H1 (cell line): Measurements from ENCODE around the gene SLC22A2. TPM values are rescaled to one million over a fixed set of nuclear protein-coding genes. Genes with fewer than 3 reads are reported as not detected.

Experiments used
- CTCF ChIA-PET: fragments of 300-600 bp; sonication (Branson Sonifier 250); formaldehyde crosslinking; loops from one replicate; lab custom pipeline; 2021; ENCODE audit not compliant: partially characterized antibody; lab: Charles Lee
- POLR2A ChIA-PET: fragments of 300-600 bp; sonication (Branson Sonifier 250); formaldehyde crosslinking; loops from one replicate; lab custom pipeline; 2021; ENCODE audit warnings: inconsistent platforms; ENCODE audit not compliant: partially characterized antibody; lab: Charles Lee
- DNase-seq, 2 experiments: peaks; one replicate each; pipeline versions ENCODE4 v3.0.0 to v3.0.0-alpha.2; 2010 to 2022; ENCODE audit warnings: low spot score in 2 of 2, low read depth in 1 of 2, mixed read lengths in 1 of 2
- FAIRE-seq: peaks from 2 replicates; lab custom pipeline; 2011; peaks lifted over from hg19 to GRCh38; lab: Jason Lieb, UNC
- H2AFZ ChIP-seq: 2 replicates; pipeline ENCODE4 v1.8.1; 2012; ENCODE audit warnings: low read length, inconsistent platforms
- H2AK5ac ChIP-seq: 2 replicates; pipeline ENCODE4 v1.6.1; 2013; ENCODE audit warnings: low read depth, low read length
- H2BK120ac ChIP-seq: replicated peaks from 2 replicates; pipeline ENCODE3; 2013; ENCODE audit warnings: low read depth, low read length, inconsistent platforms
- H2BK12ac ChIP-seq: 2 replicates; pipeline ENCODE4 v1.6.1; 2013; ENCODE audit warnings: low read depth, low read length
- H2BK15ac ChIP-seq: 2 replicates; pipeline ENCODE4 v1.6.1; 2013; ENCODE audit warnings: low read length
- H2BK20ac ChIP-seq: 2 replicates; pipeline ENCODE4 v1.6.1; 2013; ENCODE audit warnings: low read length
- H2BK5ac ChIP-seq: 2 replicates; pipeline ENCODE4 v1.6.1; 2013; ENCODE audit warnings: low read depth, low read length
- H3K14ac ChIP-seq: 2 replicates; pipeline ENCODE4 v1.6.1; 2013; ENCODE audit warnings: inconsistent platforms; ENCODE audit not compliant: insufficient read length
- H3K18ac ChIP-seq: 2 replicates; pipeline ENCODE4 v1.6.1; 2013; ENCODE audit warnings: low read length; ENCODE audit errors: extremely low read depth
- H3K23ac ChIP-seq: 2 replicates; pipeline ENCODE4 v1.6.1; 2013; ENCODE audit warnings: inconsistent platforms; ENCODE audit not compliant: insufficient read length
- H3K23me2 ChIP-seq: 2 replicates; pipeline ENCODE4 v1.6.1; 2013; ENCODE audit warnings: low read depth, low read length
- H3K27ac ChIP-seq: 2 replicates; pipeline ENCODE4 v1.6.1; 2011; ENCODE audit warnings: low read depth, low read length, inconsistent platforms
- H3K27me3 ChIP-seq, 4 experiments: replicated peaks in 1 of 4; 1 replicate in 1 of 4; 2 replicates in 3 of 4; pipeline versions ENCODE4 v1.6.1 to v1.8.1; 2011 to 2013; ENCODE audit warnings: low read length in 3 of 4, mild to moderate bottlenecking in 3 of 4, inconsistent platforms in 2 of 4, mixed read lengths in 2 of 4, moderate library complexity in 1 of 4; ENCODE audit not compliant: control insufficient read depth in 3 of 4, insufficient read depth in 3 of 4; ENCODE audit errors: extremely low read depth in 1 of 4
- H3K36me3 ChIP-seq, 4 experiments: 2 replicates each; pipeline versions ENCODE4 v1.6.1 to v1.8.1; 2011 to 2013; ENCODE audit warnings: mild to moderate bottlenecking in 4 of 4, low read length in 3 of 4, moderate library complexity in 2 of 4, control low read depth in 1 of 4, inconsistent platforms in 1 of 4; ENCODE audit not compliant: insufficient read depth in 4 of 4, control insufficient read depth in 2 of 4
- H3K4ac ChIP-seq: replicated peaks from 2 replicates; pipeline ENCODE3; 2013; ENCODE audit warnings: low read length, low read depth, mixed read lengths, inconsistent platforms; ENCODE audit not compliant: insufficient read length
- H3K4me1 ChIP-seq, 4 experiments: replicated peaks in 1 of 4; 1 replicate in 1 of 4; 2 replicates in 3 of 4; pipeline versions ENCODE4 v1.6.1 to v1.8.1; 2011 to 2013; ENCODE audit warnings: low read length in 3 of 4, inconsistent platforms in 2 of 4, mixed read lengths in 1 of 4; ENCODE audit not compliant: insufficient read depth in 4 of 4, control insufficient read depth in 3 of 4
- H3K4me2 ChIP-seq, 2 experiments: 2 replicates each; pipeline versions ENCODE4 v1.6.1 to v1.8.1; 2011 to 2013; ENCODE audit warnings: low read depth in 2 of 2, low read length in 2 of 2, control low read depth in 1 of 2, inconsistent platforms in 1 of 2, mild to moderate bottlenecking in 1 of 2; ENCODE audit not compliant: insufficient read depth in 1 of 2
- H3K4me3 ChIP-seq, 4 experiments: fragments of 200-600, 300-600 bp in 1 of 4; sonication (generic), shearing (Covaris generic), sonication (Bioruptor Twin) in 1 of 4; 2 replicates each; pipeline versions ENCODE4 v1.5.1 to v1.8.1; 2011 to 2016; ENCODE audit warnings: low read length in 4 of 4, low read depth in 3 of 4, control low read depth in 2 of 4, inconsistent platforms in 2 of 4, mild to moderate bottlenecking in 2 of 4, mixed read lengths in 1 of 4, moderate library complexity in 1 of 4; ENCODE audit not compliant: insufficient read depth in 2 of 4; ENCODE audit errors: extremely low read depth in 1 of 4
- H3K56ac ChIP-seq: replicated peaks from 2 replicates; pipeline ENCODE3; 2013; ENCODE audit warnings: low read depth, mild to moderate bottlenecking, mixed read lengths, low read length, inconsistent platforms; ENCODE audit not compliant: insufficient read length
- H3K79me1 ChIP-seq: 2 replicates; pipeline ENCODE4 v1.6.1; 2013; ENCODE audit warnings: low read depth, low read length, control low read depth
- H3K79me2 ChIP-seq, 2 experiments: 2 replicates each; pipeline versions ENCODE4 v1.6.1 to v1.8.1; 2012 to 2013; ENCODE audit warnings: low read length in 2 of 2, mild to moderate bottlenecking in 2 of 2, inconsistent platforms in 1 of 2; ENCODE audit not compliant: insufficient read depth in 2 of 2, control insufficient read depth in 1 of 2
- H3K9ac ChIP-seq, 4 experiments: replicated peaks in 1 of 4; 1 replicate in 1 of 4; 2 replicates in 3 of 4; pipeline versions ENCODE4 v1.6.1 to v1.8.1; 2011 to 2013; ENCODE audit warnings: low read depth in 3 of 4, low read length in 3 of 4, control low read depth in 2 of 4, mild to moderate bottlenecking in 2 of 4, moderate library complexity in 2 of 4, inconsistent platforms in 1 of 4; ENCODE audit errors: extremely low read depth in 1 of 4
- H3K9me3 ChIP-seq, 2 experiments: 2 replicates each; pipeline versions ENCODE4 v1.6.1 to v1.8.1; 2012 to 2013; ENCODE audit warnings: mild to moderate bottlenecking in 2 of 2, moderate library complexity in 2 of 2, control low read depth in 1 of 2, inconsistent platforms in 1 of 2, low read depth in 1 of 2, low read length in 1 of 2, mixed read lengths in 1 of 2; ENCODE audit not compliant: insufficient read depth in 2 of 2
- H4K20me1 ChIP-seq, 2 experiments: replicated peaks in 1 of 2; 2 replicates each; pipeline versions ENCODE3 to v1.8.1; 2011 to 2013; ENCODE audit warnings: inconsistent platforms in 2 of 2, low read length in 2 of 2, mild to moderate bottlenecking in 1 of 2; ENCODE audit not compliant: insufficient read depth in 2 of 2, control insufficient read depth in 1 of 2
- H4K5ac ChIP-seq: 2 replicates; pipeline ENCODE4 v1.6.1; 2013; ENCODE audit warnings: low read length, low read depth, mixed read lengths, inconsistent platforms; ENCODE audit not compliant: insufficient read length
- H4K8ac ChIP-seq: 2 replicates; pipeline ENCODE4 v1.8.0; 2013; ENCODE audit warnings: mild to moderate bottlenecking, moderate library complexity, low read length, inconsistent platforms; ENCODE audit not compliant: insufficient read depth; ENCODE audit errors: extremely low read depth
- H4K91ac ChIP-seq: replicated peaks from 2 replicates; pipeline ENCODE3; 2013; ENCODE audit warnings: low read length, mixed read lengths, inconsistent platforms; ENCODE audit not compliant: insufficient read length
- CHD1 ChIP-seq: IDR thresholded peaks from 2 replicates; pipeline ENCODE4 v1.6.1; 2012; ENCODE audit warnings: low read depth, low read length, improper control_type of control experiment
- GABPA ChIP-seq: IDR thresholded peaks from 2 replicates; pipeline ENCODE4 v1.6.1; 2011; ENCODE audit warnings: mild to moderate bottlenecking, low read length, moderate library complexity, borderline replicate concordance; ENCODE audit not compliant: insufficient read depth
- GTF2F1 ChIP-seq: IDR thresholded peaks from 2 replicates; pipeline ENCODE4 v1.6.1; 2012; ENCODE audit warnings: low read depth, low read length, improper control_type of control experiment, borderline replicate concordance
- MAFK ChIP-seq: IDR thresholded peaks from 2 replicates; pipeline ENCODE4 v1.6.1; 2012; ENCODE audit warnings: low read depth, mild to moderate bottlenecking, improper control_type of control experiment, low read length
- NRF1 ChIP-seq: IDR thresholded peaks from 2 replicates; pipeline ENCODE4 v1.6.1; 2011; ENCODE audit warnings: mild to moderate bottlenecking, low read depth, low read length, improper control_type of control experiment
- PHF8 ChIP-seq: fragments of 200-600 bp; sonication (generic); conservative IDR thresholded peaks from 2 replicates; pipeline ENCODE4 v1.7.1; 2012; ENCODE audit warnings: low read depth, mild to moderate bottlenecking, inconsistent platforms, low read length, moderate library complexity
- POLR2A ChIP-seq, 2 experiments: IDR thresholded peaks; 1 replicate in 1 of 2; 2 replicates in 1 of 2; pipeline ENCODE4 v1.6.1; 2011; ENCODE audit warnings: low read depth in 2 of 2, low read length in 2 of 2, mild to moderate bottlenecking in 2 of 2; ENCODE audit errors: control extremely low read depth in 1 of 2
- POLR2AphosphoS5 ChIP-seq: IDR thresholded peaks from 2 replicates; pipeline ENCODE4 v1.6.1; 2011; ENCODE audit warnings: low read depth, low read length
- RAD21 ChIP-seq, 2 experiments: IDR thresholded peaks in 1 of 2; conservative IDR thresholded peaks in 1 of 2; 2 replicates each; pipeline ENCODE4 v1.6.1; 2011; ENCODE audit warnings: low read depth in 2 of 2, low read length in 2 of 2, improper control_type of control experiment in 1 of 2, inconsistent platforms in 1 of 2, mild to moderate bottlenecking in 1 of 2, moderate library complexity in 1 of 2
- RNF2 ChIP-seq: fragments of 200-900, 300-1000 bp; sonication (generic); IDR thresholded peaks from 2 replicates; pipeline ENCODE4 v1.7.1; 2016; ENCODE audit warnings: borderline replicate concordance, low read depth, mild to moderate bottlenecking, antibody characterized with exemption, low read length; ENCODE audit not compliant: poor library complexity, severe bottlenecking; ENCODE audit errors: missing control alignments
- TAF7 ChIP-seq: optimal IDR thresholded peaks from 2 replicates; pipeline ENCODE3; 2011; ENCODE audit warnings: low read depth, mild to moderate bottlenecking, inconsistent platforms, low read length, moderate library complexity, borderline replicate concordance
- TCF12 ChIP-seq: IDR thresholded peaks from 2 replicates; pipeline ENCODE4 v1.6.1; 2011; ENCODE audit warnings: low read depth, mild to moderate bottlenecking, low read length
- TEAD4 ChIP-seq: IDR thresholded peaks from 2 replicates; pipeline ENCODE4 v1.6.1; 2012; ENCODE audit warnings: low read depth, low read length, inconsistent platforms, mixed read lengths
- WGBS, 2 experiments: shearing (Covaris generic) in 1 of 2; methylation state at CpG; one replicate each; pipeline versions ENCODE4 v1.1.6 to v1.1.7; 2013 to 2015; ENCODE audit warnings: low lambda C conversion rate in 2 of 2, mixed read lengths in 2 of 2, inconsistent platforms in 1 of 2, low coverage in 1 of 2, missing lambda C conversion rate in 1 of 2; ENCODE audit not compliant: insufficient replicate concordance in 2 of 2, insufficient coverage in 1 of 2, insufficient read length in 1 of 2; ENCODE audit errors: extremely low coverage in 1 of 2, missing lambda C conversion rate in 1 of 2; 5-methylcytosine and 5-hydroxymethylcytosine counted together
- polyA plus RNA-seq, 7 experiments: library from polyadenylated mRNA; depleted of rRNA in 3 of 7; stranded (reverse) in 5 of 7; unstranded in 2 of 7; fragments of >200 nt in 5 of 7; fragments of 200-250 nt in 2 of 7; gene quantifications; 1 replicate in 5 of 7; 2 replicates in 1 of 7; 4 replicates in 1 of 7; pipeline versions ENCODE4 v1.2.1 to v1.2.3, GENCODE V29; 2011 to 2013; ENCODE audit warnings: missing spikeins in 2 of 7, mixed read lengths in 2 of 7
- total RNA-seq: library from RNA; stranded (reverse); fragmentation: NEBNext Ultra II Directional; extraction: Animal tissue kit (Norgen Biotek cat#: 25700); gene quantifications from 2 replicates; pipeline ENCODE4 v1.2.1, GENCODE V29; 2021

SLC22A2 gene
- total and polyA plus RNA-seq, 2 of the 8 experiments (the other 6 are each of a cell fraction or from before 2014, with no cell fraction given): 0.23 to 1.4 TPM

- CTCF ChIA-PET: interaction anchor here (0.9 to 1.8 kb wide), 3 partner anchors 54 to 181 kb away, joined by 3 to 5 read pairs (median 4); no protein-coding TSS in a partner anchor
- Histone ChIP-seq H2BK120ac (no peak overlapping the region), H3K4me2 (no peak overlapping the region), H3K23ac (no peak overlapping the region), H3K9ac (no peak overlapping the region), H3K14ac (no peak overlapping the region), H2BK15ac (no peak overlapping the region), H3K27me3 (no peaks in the 10 kb centered on the region), H3K27ac (no peak overlapping the region), H2AK5ac (no peak overlapping the region), H2BK12ac (no peak overlapping the region; the same call in 1 of the 2 replicates), H2AFZ (no peak overlapping the region), H4K91ac (no peak overlapping the region), H2BK5ac (no peak overlapping the region), H3K36me3 (no peaks in the 10 kb centered on the region), H3K56ac (no peak overlapping the region), H3K79me1 (no peaks in the 10 kb centered on the region), H3K23me2 (no peaks in the 10 kb centered on the region), H4K8ac (no peak overlapping the region), H3K4ac (no peak overlapping the region), H3K4me1 (peaks cover 0 to 5% (median 0%) of the 10 kb centered on the region in 4 experiments; a peak in 2 of 7 replicates), H4K5ac (no peak overlapping the region), H3K4me3 (no peak overlapping the region), H3K18ac (no peak overlapping the region), H3K79me2 (no peaks in the 10 kb centered on the region), H2BK20ac (no peak overlapping the region), H4K20me1 (no peaks in the 10 kb centered on the region), H3K9me3 (no peaks in the 10 kb centered on the region)
- POLR2A ChIA-PET: no interaction called here
- FAIRE-seq (no peak), DNase-seq (no peak)
- 88% methylated on average over 4 of the region's 4 CpGs; no CpG with 5 or more reads in 1 of the 2 experiments for WGBS, 2 experiments
- no peak for TF ChIP-seq POLR2AphosphoS5
- TF ChIP-seq GABPA: no peak
- TF ChIP-seq RAD21 (IDR thresholded peaks at IDR 0.05 in 1 of 2, conservative IDR thresholded peaks at IDR 0.05 in 1 of 2; ENCODE audit: low read depth in 2 of 2, low read length in 2 of 2): no peak
- no peak for TF ChIP-seq CHD1
- no peak for TF ChIP-seq POLR2A (IDR thresholded peaks at IDR 0.05; ENCODE audit: control extremely low read depth in 1 of 2, low read depth in 2 of 2, low read length in 2 of 2)
- TF ChIP-seq PHF8: no peak
- TF ChIP-seq NRF1: no peak
- TF ChIP-seq TEAD4: no peak
- TF ChIP-seq RNF2: no peak
- TF ChIP-seq TCF12: no peak
- no peak for TF ChIP-seq TAF7
- TF ChIP-seq GTF2F1: no peak
- no peak for TF ChIP-seq MAFK
Observed at GRCh38 chr6:160274871-160275510, 16.4 kb upstream of the SLC22A2 start.
